Smooth muscle cell (in vitro differentiated cells): ENCODE data around the gene ABCB9. TPM values are rescaled to one million over a fixed set of nuclear protein-coding genes. Genes with fewer than 3 reads are reported as not detected.

ENCODE experiments used
- DNase-seq: peaks from one replicate; lab custom pipeline; 2025; ENCODE audit not compliant: unreplicated experiment; lab: John Stamatoyannopoulos, UW
- H2AFZ ChIP-seq: fragments of 200-600 bp; sonication (generic); 2 replicates; pipeline ENCODE4 v1.6.0; 2016; ENCODE audit warnings: antibody characterized with exemption, low read depth, mild to moderate bottlenecking
- H3F3A ChIP-seq: fragments of 200-600 bp; sonication (generic); 2 replicates; pipeline ENCODE4 v1.6.0; 2017; ENCODE audit warnings: antibody characterized with exemption, low read depth
- H3K27ac ChIP-seq: fragments of 200-600 bp; sonication (generic); 2 replicates; pipeline ENCODE4 v1.5.1; 2016; ENCODE audit warnings: low read depth, mild to moderate bottlenecking
- H3K27me3 ChIP-seq: fragments of 200-600 bp; sonication (generic); 2 replicates; pipeline ENCODE4 v1.6.1; 2016; ENCODE audit warnings: low read depth, mild to moderate bottlenecking
- H3K36me3 ChIP-seq: fragments of 200-600 bp; sonication (generic); 2 replicates; pipeline ENCODE4 v1.5.1; 2016; ENCODE audit warnings: low read depth
- H3K4me1 ChIP-seq: fragments of 200-600 bp; sonication (generic); 2 replicates; pipeline ENCODE4 v1.5.1; 2016; ENCODE audit warnings: low read depth
- H3K4me2 ChIP-seq: fragments of 200-600 bp; sonication (generic); 2 replicates; pipeline ENCODE4 v1.6.0; 2016; ENCODE audit warnings: mild to moderate bottlenecking
- H3K4me3 ChIP-seq: fragments of 200-600 bp; sonication (generic); 2 replicates; pipeline ENCODE4 v1.5.1; 2016; ENCODE audit warnings: mild to moderate bottlenecking
- H3K79me2 ChIP-seq: fragments of 200-600 bp; sonication (generic); 2 replicates; pipeline ENCODE4 v1.6.0; 2016; ENCODE audit warnings: low read depth, mild to moderate bottlenecking
- H3K9ac ChIP-seq: fragments of 200-600 bp; sonication (generic); 2 replicates; pipeline ENCODE4 v1.6.0; 2016; ENCODE audit warnings: low read depth
- H3K9me3 ChIP-seq: fragments of 200-600 bp; sonication (generic); replicated peaks from 2 replicates; pipeline ENCODE4 v1.5.1; 2016; ENCODE audit warnings: low read depth
- H4K20me1 ChIP-seq: fragments of 200-600 bp; sonication (generic); 2 replicates; pipeline ENCODE4 v1.6.0; 2016; ENCODE audit warnings: low read depth
- WGBS: methylation state at CpG from one replicate; pipeline ENCODE4 v1.1.7; 2016; ENCODE audit warnings: low lambda C conversion rate; 5-methylcytosine and 5-hydroxymethylcytosine counted together
- polyA plus RNA-seq: library from polyadenylated mRNA; unstranded; fragments of >200 nt; fragmentation: Nextera tagmentation; extraction: Ambion mirVana; gene quantifications from 2 replicates; pipeline ENCODE4 v1.2.1, GENCODE V29; 2016
- total RNA-seq: library from RNA; depleted of rRNA; stranded (reverse); fragments of >200 nt; gene quantifications from 2 replicates; pipeline ENCODE4 v1.2.3, GENCODE V29; 2014
- TF ChIP-seq, protein P1 (sequence below): fragments of 200-600 bp; sonication (generic); IDR thresholded peaks from 2 replicates; pipeline ENCODE4 v1.5.1; 2017; ENCODE audit warnings: borderline replicate concordance, mild to moderate bottlenecking, antibody characterized with exemption; ENCODE audit not compliant: insufficient read depth, poor library complexity, severe bottlenecking

Gene ABCB9
- total and polyA plus RNA-seq, 2 experiments from 2014 or later: 8.0 to 8.2 TPM

DNA sequence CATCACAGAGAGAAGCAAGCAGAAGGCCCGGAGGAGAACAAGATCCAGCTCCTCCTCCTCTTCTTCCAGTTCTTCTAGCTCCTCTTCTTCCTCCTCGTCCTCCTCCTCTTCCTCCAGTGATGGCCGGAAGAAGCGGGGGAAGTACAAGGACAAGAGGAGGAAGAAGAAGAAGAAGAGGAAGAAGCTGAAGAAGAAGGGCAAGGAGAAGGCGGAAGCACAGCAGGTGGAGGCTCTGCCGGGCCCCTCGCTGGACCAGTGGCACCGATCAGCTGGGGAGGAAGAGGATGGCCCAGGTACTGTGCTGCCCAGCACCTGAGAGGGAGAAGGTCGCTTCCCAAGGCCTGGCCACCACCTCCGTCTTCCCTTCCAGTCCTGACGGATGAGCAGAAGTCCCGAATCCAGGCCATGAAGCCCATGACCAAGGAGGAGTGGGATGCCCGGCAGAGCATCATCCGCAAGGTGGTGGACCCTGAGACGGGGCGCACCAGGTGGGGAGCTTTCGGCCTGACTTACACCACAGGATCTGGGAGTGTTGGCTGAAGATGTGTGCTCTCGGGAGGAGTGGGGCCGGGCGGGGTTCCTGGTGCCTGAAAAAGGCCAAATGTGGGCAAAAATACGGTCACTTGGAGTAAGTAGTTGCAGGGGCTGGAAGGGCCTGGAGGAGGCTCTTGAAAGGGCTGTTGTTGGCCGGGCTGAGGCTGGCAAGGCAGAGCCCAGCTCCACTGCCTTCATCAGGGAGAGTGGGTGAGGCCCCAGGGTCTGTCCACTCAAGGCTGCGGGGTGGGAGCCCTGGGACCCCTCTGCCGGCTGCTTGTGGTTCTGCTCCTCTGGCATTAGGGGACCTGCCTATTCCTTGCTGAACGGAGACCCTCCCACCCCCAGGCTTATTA is 15.6 kb upstream of the ABCB9 start:
- DNase-seq: no peak
- no peaks in the 10 kb centered on the region for H3K27me3 ChIP-seq
- H3K79me2 ChIP-seq: peaks cover 42% of the 10 kb centered on the region
- TF ChIP-seq, protein P1, sequence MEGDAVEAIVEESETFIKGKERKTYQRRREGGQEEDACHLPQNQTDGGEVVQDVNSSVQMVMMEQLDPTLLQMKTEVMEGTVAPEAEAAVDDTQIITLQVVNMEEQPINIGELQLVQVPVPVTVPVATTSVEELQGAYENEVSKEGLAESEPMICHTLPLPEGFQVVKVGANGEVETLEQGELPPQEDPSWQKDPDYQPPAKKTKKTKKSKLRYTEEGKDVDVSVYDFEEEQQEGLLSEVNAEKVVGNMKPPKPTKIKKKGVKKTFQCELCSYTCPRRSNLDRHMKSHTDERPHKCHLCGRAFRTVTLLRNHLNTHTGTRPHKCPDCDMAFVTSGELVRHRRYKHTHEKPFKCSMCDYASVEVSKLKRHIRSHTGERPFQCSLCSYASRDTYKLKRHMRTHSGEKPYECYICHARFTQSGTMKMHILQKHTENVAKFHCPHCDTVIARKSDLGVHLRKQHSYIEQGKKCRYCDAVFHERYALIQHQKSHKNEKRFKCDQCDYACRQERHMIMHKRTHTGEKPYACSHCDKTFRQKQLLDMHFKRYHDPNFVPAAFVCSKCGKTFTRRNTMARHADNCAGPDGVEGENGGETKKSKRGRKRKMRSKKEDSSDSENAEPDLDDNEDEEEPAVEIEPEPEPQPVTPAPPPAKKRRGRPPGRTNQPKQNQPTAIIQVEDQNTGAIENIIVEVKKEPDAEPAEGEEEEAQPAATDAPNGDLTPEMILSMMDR: no peak
- no peaks in the 10 kb centered on the region for H3K9me3 ChIP-seq
- peaks cover 13% of the 10 kb centered on the region for H3K4me1 ChIP-seq
- WGBS: 84% methylated on average over 25 of the region's 25 CpGs
- H4K20me1 ChIP-seq: peaks cover 8% of the 10 kb centered on the region
- H3K36me3 ChIP-seq: no peaks in the 10 kb centered on the region
- H3F3A ChIP-seq: no peaks in the 10 kb centered on the region
- H2AFZ ChIP-seq: no peak overlapping the region
- peak overlapping the region; percentile 83 for H3K9ac ChIP-seq
- peak overlapping the region; percentile 98 for H3K4me3 ChIP-seq
- peak overlapping the region; percentile 37 for H3K27ac ChIP-seq
- H3K4me2 ChIP-seq: peak overlapping the region; percentile 100

DNA sequence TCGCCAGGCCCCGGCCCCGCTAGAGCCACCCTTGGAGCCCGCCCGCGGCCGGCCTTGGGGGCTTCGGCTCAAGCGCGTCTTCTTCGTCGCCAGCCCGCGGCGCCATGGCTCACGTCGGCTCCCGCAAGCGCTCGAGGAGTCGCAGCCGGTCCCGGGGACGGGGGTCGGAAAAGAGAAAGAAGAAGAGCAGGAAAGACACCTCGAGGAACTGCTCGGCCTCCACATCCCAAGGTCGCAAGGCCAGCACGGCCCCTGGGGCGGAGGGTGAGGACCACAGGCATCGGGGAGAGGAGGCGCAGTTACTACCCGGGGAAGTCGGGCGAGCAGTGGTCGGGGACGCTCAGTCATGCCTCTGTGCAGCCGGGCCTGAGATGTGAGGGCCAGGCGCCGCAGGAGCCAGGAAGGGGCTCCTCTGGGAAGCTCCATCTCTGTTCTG is 14.8 kb upstream of the ABCB9 start:
- 2% methylated on average over 35 of the region's 40 CpGs for WGBS
- Histone ChIP-seq H3K27me3 (no peaks in the 10 kb centered on the region), H3K79me2 (peaks cover 46% of the 10 kb centered on the region), H3K9me3 (no peaks in the 10 kb centered on the region), H3K27ac (peak overlapping the region; percentile 37), H4K20me1 (peaks cover 8% of the 10 kb centered on the region), H2AFZ (peak overlapping the region; percentile 71), H3K9ac (peak overlapping the region; percentile 83), H3K4me3 (peak overlapping the region; percentile 98), H3F3A (no peaks in the 10 kb centered on the region), H3K4me1 (peaks cover 15% of the 10 kb centered on the region), H3K4me2 (peak overlapping the region; percentile 100), H3K36me3 (no peaks in the 10 kb centered on the region)
- no peak for DNase-seq
- TF ChIP-seq, protein P1: no peak

DNA sequence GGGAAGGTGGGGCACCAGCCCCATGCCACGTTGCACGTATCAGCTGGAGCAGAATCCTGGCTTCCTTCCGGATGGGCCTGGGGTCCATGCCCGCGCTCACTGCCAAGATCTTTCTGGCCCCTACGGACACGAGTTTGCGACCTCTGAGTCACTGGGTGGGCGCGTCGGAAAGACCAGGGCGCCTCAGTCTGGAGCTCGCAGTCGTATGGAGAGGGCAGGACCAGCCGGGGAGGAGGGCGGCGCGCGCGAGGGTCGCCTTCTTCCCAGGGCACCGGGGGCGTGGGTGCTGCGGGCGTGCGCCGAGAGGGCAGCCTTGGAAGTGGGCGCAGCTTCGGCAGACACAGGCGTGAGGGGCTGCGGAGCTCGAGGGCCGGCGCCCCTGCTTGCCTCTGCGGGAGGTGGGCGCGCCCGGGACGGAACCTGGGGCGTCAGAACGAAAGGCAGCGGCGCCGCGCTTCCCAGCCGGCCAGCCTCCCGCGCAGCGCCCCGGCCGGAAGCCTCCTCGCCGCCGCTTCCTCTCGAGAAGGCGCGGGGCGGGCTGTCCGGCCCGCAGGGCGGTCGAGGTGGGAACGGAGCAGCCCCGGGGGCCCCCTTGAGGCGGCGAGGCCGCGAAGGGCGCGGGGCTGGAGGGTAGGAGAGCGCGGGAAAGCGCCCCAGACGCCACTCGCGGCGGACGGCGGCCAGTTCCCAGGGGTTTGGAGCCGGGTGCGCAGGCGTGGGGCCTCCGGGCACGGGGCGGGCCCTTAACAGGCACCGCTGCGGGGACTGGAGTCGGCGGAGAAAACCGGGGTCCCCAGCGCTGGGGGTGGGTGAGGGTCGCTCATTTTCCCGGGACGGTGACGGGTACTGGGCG is 14.1 kb upstream of the ABCB9 start, which contains the start of gene ARL6IP4:
Gene ARL6IP4, plus strand, starts transcription at position 499 of the 853 bp plus-strand sequence. CDS start 459 bp downstream, outside the sequence.
- Histone ChIP-seq H3K36me3 (no peaks in the 10 kb centered on the region), H2AFZ (peak within 1 kb of the TSS; percentile 71), H3F3A (no peaks in the 10 kb centered on the region), H3K27ac (peak within 1 kb of the TSS; percentile 37), H3K4me3 (peak within 1 kb of the TSS; percentile 98), H3K4me2 (peak within 1 kb of the TSS; percentile 100), H4K20me1 (peaks cover 8% of the 10 kb centered on the region), H3K79me2 (peaks cover 46% of the 10 kb centered on the region), H3K9me3 (no peaks in the 10 kb centered on the region), H3K27me3 (no peaks in the 10 kb centered on the region), H3K9ac (peak within 1 kb of the TSS; percentile 83), H3K4me1 (peaks cover 20% of the 10 kb centered on the region)
- WGBS: under 1% methylated on average over 67 of the region's 96 CpGs
- TF ChIP-seq, protein P1: peak; percentile 4
- DNase-seq: peak; percentile 68
